Transverse colon (tissue), 4 donors: ENCODE data around the gene DDI2.

Experiments
- CTCF ChIP-seq, 5 experiments: fragments of 200-600 bp in 3 of 5; fragments of 450-650 bp in 2 of 5; sonication (generic) in 3 of 5; IDR thresholded peaks; 1 replicate in 2 of 5; 2 replicates in 3 of 5; pipeline ENCODE4 v1.5.1; 2016 to 2017; ENCODE audit warnings: antibody characterized with exemption in 5 of 5, inconsistent platforms in 3 of 5, mild to moderate bottlenecking in 2 of 5, moderate library complexity in 1 of 5
- EP300 ChIP-seq: sonication (generic); formaldehyde crosslinking; IDR thresholded peaks from one replicate; pipeline ENCODE4 v1.6.1; 2017; ENCODE audit warnings: antibody characterized with exemption, low read depth
- POLR2A ChIP-seq: fragments of 450-650 bp; IDR thresholded peaks from one replicate; pipeline ENCODE4 v1.6.1; 2016; ENCODE audit warnings: antibody characterized with exemption, mild to moderate bottlenecking, moderate library complexity
- POLR2AphosphoS5 ChIP-seq, 3 donors: sonication (generic); formaldehyde crosslinking; IDR thresholded peaks; one replicate each; pipeline ENCODE4 v1.6.1; 2016; ENCODE audit warnings: antibody characterized with exemption in 3 of 3

- TF ChIP-seq CTCF (IDR thresholded peaks at IDR 0.05) (no peak), POLR2AphosphoS5 (IDR thresholded peaks at IDR 0.05) (no peak), POLR2A (no peak), EP300 (no peak)
Measured at GRCh38 chr1:15650433-15650832, 33.2 kb downstream of the DDI2 start.
